ENCODE measurements around the gene SLC16A3. TPM values are rescaled to one million over a fixed set of nuclear protein-coding genes. Genes with fewer than 3 reads are reported as not detected.

Gene SLC16A3
- total RNA-seq, 2 donors from 2014 or later: 167 to 309 TPM

GRCh38 chr17:82225368-82226029, 3.3 kb upstream of the SLC16A3 start:
- ATAC-seq (replicated peaks): no peak
- H3K9me3 Mint-ChIP-seq: no peaks in the 10 kb centered on the region
- H3K4me1 Mint-ChIP-seq: no peaks in the 10 kb centered on the region
- H3K4me3 Mint-ChIP-seq: no peak overlapping the region
- H3K27ac Mint-ChIP-seq: no peak overlapping the region
- peaks cover 19% of the 10 kb centered on the region for H3K36me3 Mint-ChIP-seq (ENCODE audit: low read depth)
- no peaks in the 10 kb centered on the region for H3K27me3 Mint-ChIP-seq

DNA sequence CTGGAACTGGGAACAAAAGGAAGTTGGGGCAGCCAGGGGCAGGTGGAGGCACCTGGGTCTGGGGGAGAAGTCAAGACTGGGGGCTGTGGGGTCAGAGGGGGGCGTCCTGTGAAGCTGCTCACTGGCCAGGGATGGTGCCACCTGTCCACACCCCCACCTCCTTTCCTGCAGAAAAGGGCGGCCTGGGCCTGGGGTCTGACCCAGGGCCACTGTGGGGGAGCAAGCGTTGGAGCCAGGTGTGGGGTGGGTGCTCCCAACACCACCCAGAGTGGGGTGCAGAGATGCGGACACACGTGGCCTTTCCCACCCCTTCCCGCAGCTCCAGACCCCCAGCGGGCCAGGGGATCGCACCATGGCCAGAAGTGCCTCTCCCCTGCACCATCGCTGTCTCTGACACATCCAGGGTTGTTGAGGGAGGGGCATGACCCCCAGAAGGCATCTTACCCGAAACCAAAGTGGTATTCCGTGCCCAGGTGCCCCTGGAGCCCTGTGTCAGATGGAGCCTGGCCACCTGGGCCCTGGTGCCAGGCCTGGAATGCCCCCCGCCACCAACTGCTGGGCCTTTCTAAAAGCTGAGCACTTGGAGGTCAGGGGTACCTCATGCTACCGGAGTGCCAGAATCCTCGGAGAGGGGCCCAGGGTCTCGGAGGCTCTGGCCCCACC, 2.6 kb upstream of the SLC16A3 start:
- ATAC-seq (replicated peaks): no peak
- Mint-ChIP-seq H3K27ac (no peak overlapping the region), H3K4me3 (no peak overlapping the region), H3K27me3 (no peaks in the 10 kb centered on the region), H3K36me3 (ENCODE audit: low read depth) (peaks cover 20% of the 10 kb centered on the region), H3K4me1 (no peaks in the 10 kb centered on the region), H3K9me3 (no peaks in the 10 kb centered on the region)

- Mint-ChIP-seq H3K36me3 (ENCODE audit: low read depth) (peaks cover 20% of the 10 kb centered on the region), H3K4me3 (peak overlapping the region; percentile 64), H3K4me1 (no peaks in the 10 kb centered on the region), H3K27ac (peak overlapping the region; percentile 56), H3K27me3 (no peaks in the 10 kb centered on the region), H3K9me3 (no peaks in the 10 kb centered on the region)
- no peak for ATAC-seq (replicated peaks)
Measured at GRCh38 chr17:82226809-82227628, 1.8 kb upstream of the SLC16A3 start.

DNA sequence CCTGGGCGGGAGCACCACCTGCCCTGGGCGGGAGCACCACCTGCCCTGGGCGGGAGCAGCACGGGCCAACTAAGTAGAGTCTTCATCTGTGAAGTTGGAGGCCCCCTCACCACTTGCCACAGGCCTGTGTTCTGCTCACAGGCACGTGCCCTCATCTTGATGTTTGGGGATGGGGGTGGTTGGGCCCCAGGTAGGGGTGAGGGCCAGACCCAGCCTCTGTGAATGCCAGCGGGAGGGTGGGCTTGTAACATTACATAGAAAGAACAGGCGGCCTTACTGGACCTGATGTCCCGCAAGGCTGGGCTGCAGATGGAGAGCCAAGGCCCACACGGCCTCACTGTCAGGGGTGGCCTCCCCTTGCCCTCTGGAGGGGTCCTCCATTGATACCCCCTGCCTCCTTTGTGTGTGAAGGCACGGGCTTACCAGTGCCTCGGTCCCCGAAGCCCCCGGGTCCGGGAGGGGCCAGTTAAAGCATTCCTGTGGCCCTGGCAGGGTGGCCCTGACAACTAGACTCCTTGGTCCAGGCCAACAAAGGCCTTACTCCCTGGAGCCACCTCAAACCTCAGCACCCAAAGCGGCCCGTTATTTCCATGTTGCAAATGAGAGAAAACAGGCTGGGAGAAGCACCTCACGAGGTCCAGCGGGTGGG, 1.1 kb upstream of the SLC16A3 start:
- peak overlapping the region; percentile 56 for H3K27ac Mint-ChIP-seq
- ATAC-seq (replicated peaks): no peak
- H3K4me3 Mint-ChIP-seq: peak overlapping the region; percentile 64
- H3K36me3 Mint-ChIP-seq (ENCODE audit: low read depth): peaks cover 20% of the 10 kb centered on the region
- H3K9me3 Mint-ChIP-seq: no peaks in the 10 kb centered on the region
- H3K4me1 Mint-ChIP-seq: no peaks in the 10 kb centered on the region
- no peaks in the 10 kb centered on the region for H3K27me3 Mint-ChIP-seq

DNA sequence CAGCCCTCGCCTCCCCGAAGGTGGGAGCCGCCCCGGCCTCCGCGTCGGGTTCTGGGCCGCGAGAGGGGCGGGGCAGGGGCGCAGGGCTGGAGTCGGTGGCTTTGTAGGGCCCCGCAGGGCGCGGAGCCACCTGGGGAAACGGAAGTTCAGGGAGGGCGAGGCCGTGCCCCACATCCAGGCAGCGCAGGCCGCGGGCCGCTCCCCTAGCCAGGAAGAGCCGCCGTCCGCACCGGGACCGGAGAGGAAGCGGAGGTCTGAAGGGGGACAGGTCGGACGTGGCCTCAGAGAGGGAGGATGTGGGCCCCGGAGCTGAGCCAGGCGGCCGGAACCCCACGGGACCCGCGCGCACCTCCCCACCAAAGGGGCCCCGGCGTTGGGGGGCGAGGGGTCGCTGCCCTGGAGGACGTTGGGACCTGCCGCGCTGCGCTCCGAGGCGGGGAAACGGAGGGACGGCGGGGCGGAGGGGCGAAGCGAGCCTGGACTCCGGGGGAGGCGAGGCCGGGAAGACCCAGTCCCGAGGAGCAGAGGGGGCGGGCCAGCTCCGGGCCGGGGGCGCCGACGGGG, 482 bp upstream of the SLC16A3 start:
- Mint-ChIP-seq H3K27me3 (no peaks in the 10 kb centered on the region), H3K4me3 (peak overlapping the region; percentile 64), H3K36me3 (ENCODE audit: low read depth) (peaks cover 26% of the 10 kb centered on the region), H3K4me1 (no peaks in the 10 kb centered on the region), H3K9me3 (no peaks in the 10 kb centered on the region), H3K27ac (peak overlapping the region; percentile 56)
- peak; percentile 69 for ATAC-seq (replicated peaks)

DNA sequence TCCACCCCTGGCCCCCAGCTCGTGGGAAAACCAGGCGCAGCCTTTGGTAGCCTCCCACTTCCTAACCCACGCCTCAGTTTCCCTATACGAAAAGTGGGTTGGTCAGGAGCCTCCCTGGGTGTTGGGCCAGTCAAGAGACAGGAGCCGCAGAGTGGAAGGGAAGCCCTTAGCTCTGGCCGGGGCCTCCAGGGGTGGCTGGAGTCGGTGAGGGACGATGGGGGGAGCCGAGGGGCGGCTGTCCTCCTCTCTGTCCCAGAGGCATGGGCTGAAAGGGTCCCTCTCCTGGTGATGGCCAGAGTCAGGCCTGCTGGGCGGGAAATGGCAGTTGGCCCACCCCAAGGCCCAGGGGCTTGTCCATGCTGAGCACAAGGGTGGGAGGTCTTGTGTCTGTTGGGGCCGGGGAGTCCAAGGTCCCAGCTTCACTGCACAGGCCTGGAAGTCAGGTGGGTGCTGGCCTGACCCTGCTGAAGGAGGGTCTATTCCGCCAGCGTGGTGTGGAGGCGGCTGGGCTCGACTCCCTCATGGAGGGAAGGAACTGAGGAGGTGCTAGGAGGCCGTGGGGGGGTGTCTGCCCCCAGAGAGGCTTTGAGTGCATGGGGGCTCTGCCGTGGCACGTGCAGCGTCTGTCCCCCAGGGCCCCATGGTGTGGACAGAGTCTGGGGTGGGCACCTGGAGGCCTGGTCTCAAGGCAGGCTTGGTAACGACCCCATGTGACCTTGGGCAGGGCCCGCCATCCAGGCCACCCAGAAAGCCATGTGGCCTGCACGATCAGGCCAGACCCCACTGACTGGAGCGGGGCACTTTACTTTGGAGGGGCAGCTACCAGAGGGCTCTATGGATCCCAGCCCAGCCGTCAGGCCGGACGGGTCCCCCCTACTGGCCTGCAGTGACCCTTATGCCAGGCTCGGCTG, 1.1 kb downstream of the SLC16A3 start:
- ATAC-seq (replicated peaks): no peak
- Mint-ChIP-seq H3K4me1 (no peaks in the 10 kb centered on the region), H3K36me3 (ENCODE audit: low read depth) (peaks cover 42% of the 10 kb centered on the region), H3K27me3 (no peaks in the 10 kb centered on the region), H3K4me3 (peak overlapping the region; percentile 89), H3K9me3 (no peaks in the 10 kb centered on the region), H3K27ac (peak overlapping the region; percentile 85)

DNA sequence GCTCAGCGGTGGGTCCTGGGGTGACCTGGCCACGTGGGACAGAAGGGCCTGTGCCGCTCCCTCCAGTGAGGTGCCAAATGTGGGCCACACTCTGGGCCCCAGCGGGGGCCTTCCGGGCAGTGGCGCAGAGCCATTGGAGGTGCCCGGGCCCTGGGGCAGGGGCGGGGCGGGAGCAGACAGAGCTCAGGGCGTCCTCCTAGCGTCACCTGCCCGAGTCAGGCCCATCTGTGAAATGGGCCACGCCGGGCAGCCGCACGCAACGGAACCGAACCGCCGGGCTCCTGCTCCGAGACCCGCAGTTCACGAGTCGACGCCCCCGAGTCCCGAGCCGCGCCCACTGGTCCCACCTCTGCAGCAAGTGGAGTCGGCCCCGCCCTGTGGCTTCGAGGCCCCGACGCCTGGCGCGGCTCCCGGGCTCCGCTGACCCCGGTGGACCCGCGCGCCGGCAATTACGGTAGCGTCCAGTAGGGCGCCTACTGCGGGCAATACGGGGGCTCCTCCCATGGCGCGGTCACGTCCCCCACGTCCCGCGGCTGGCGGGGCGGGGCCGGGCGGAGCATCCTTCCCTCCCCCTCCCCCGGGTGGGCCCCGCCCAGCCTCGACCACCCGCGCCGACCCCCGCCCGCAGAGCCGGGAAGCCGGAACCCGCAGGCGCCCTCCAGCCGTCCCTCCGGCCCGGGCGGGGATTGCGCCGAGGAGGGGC, 1.9 kb downstream of the SLC16A3 start:
- ATAC-seq (replicated peaks): peak; percentile 57
- peak overlapping the region; percentile 89 for H3K4me3 Mint-ChIP-seq
- H3K27ac Mint-ChIP-seq: no peak overlapping the region
- no peaks in the 10 kb centered on the region for H3K27me3 Mint-ChIP-seq
- peaks cover 50% of the 10 kb centered on the region for H3K36me3 Mint-ChIP-seq (ENCODE audit: low read depth)
- no peaks in the 10 kb centered on the region for H3K9me3 Mint-ChIP-seq
- H3K4me1 Mint-ChIP-seq: no peaks in the 10 kb centered on the region

DNA sequence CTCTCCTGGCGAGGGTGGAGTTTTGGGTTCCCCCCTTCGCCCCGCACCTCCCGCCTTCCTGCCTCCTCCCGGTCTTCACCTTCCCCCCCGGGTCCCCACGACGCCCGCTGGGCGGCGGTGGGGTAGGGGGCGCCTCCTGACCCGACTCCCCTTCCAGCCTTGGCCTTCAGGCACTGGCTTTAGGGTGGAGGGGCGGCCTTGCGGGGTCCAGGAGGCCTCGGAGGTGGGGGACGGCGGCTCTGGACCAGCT, 2.4 kb downstream of the SLC16A3 start:
- Mint-ChIP-seq H3K36me3 (ENCODE audit: low read depth) (peaks cover 55% of the 10 kb centered on the region), H3K9me3 (no peaks in the 10 kb centered on the region), H3K27ac (no peak overlapping the region), H3K27me3 (no peaks in the 10 kb centered on the region), H3K4me3 (no peak overlapping the region), H3K4me1 (no peaks in the 10 kb centered on the region)
- ATAC-seq (replicated peaks): peak; percentile 16

- ATAC-seq (replicated peaks): no peak
Measured at GRCh38 chr17:82231562-82232321, 2.9 kb downstream of the SLC16A3 start.

GRCh38 chr17:82232322-82232820, 3.5 kb downstream of the SLC16A3 start:
- Mint-ChIP-seq H3K4me1 (peaks cover under 1% of the 10 kb centered on the region), H3K4me3 (no peak overlapping the region), H3K9me3 (no peaks in the 10 kb centered on the region), H3K27ac (no peak overlapping the region), H3K36me3 (ENCODE audit: low read depth) (peaks cover 64% of the 10 kb centered on the region), H3K27me3 (no peaks in the 10 kb centered on the region)
- no peak for ATAC-seq (replicated peaks)

More at GRCh38 chr17:82231562-82232321, 2.9 kb downstream of the SLC16A3 start:
- Mint-ChIP-seq H3K27me3 (no peaks in the 10 kb centered on the region), H3K4me3 (no peak overlapping the region), H3K36me3 (ENCODE audit: low read depth) (peaks cover 60% of the 10 kb centered on the region), H3K9me3 (no peaks in the 10 kb centered on the region), H3K27ac (no peak overlapping the region), H3K4me1 (no peaks in the 10 kb centered on the region)

DNA sequence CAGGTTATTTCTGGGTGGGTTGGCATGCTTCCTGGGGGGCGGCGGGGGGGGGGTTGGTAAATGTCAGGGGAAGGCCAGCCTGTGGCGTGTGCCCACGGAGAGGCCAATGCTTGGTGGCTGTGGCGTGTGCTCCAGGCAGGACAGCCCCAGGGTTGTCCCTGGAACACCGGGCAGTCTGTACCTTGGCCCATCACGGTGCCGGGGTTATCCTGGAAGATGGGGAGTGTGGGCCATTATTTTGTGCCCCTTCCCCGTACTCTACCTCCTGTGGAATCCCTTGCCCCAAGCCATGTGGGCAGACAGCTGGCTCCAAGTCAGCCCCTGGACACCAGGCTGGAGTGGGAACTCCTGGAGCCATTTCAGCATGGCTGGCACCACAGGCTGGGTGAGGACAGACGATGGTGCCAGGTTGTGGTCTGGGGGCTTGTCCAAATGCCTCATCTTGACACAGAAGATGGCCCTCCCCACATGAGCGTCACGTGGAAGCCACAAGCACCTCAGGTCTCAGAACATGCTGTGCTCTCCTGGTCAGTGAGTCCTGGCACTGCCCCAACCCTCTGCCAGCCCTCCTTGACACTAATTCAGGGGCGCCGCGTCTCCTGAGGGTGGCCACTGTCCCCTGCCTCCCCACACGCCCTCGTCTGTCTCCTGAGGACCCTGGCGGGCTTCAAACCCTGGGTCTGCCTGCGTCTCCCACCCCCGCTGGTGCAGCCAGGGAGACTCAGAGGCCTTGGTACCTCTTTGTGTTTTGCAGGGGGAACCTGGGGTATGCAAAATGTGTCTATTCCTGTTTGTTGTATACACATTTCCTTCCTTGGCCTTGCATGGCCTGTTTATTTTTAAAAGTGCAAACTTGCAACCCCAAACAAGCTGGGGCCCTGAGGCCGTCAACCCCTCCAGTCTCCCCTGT, 4.3 kb downstream of the SLC16A3 start:
- Mint-ChIP-seq H3K4me1 (peaks cover 4% of the 10 kb centered on the region), H3K27ac (no peak overlapping the region), H3K9me3 (no peaks in the 10 kb centered on the region), H3K36me3 (ENCODE audit: low read depth) (peaks cover 69% of the 10 kb centered on the region), H3K27me3 (no peaks in the 10 kb centered on the region), H3K4me3 (peak overlapping the region; percentile 13)
- no peak for ATAC-seq (replicated peaks)

Measured in activated T-helper 17 cell treated with anti-CD3 and anti-CD28 coated beads, Interleukin-2, amount 50 U/mL, for 72 hours (primary cell).